Globus pallidus (tissue), 1 donor: ENCODE data around the gene MBP.

Experiments
- DNase-seq: peaks from one replicate; pipeline ENCODE4 v3.0.0-alpha.2; 2015; ENCODE audit warnings: low spot score

The MBP gene

GRCh38 chr18:77132369-77133050, at the start of gene MBP:
Gene MBP (minus strand): TSS chr18:77132783. CDS start chr18:77105261, 27,522 bp downstream.
- no peak for DNase-seq

DNA sequence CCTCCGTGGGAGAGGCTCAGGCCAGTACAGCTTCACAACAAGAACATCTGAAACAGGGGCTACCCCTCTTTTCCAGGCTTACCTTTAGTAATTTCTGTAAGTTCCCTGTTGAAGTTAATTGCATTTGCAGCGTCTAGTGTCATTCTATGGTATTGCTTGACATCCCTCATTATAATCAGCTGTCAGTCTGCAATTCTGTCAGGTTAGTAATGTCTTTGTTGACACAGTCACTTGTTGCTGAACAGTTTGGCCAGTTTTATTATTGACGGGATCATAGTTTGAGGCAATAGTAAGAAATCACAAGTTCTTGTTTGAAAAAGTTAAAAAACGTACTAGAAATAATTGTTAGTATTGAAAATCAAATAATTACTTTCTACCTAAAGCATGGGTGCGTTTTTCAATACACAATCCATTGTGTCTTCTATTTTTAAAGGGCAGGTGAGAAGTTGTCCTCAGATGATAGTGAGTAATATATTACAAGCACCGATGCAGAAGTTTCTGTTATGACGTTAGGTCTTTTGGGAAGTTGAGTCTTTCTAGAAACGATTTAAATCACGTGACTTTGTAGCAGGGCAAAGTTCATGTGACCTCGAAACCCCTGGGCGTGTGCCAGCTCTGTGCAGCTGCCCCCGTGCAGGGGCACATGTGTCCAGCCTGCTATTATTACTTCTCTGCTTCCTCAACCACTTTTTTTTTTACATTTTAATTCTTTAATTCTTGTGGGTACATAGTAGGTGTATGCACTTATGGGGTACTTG, 49.5 kb upstream of the MBP start:
- no peak for DNase-seq

DNA sequence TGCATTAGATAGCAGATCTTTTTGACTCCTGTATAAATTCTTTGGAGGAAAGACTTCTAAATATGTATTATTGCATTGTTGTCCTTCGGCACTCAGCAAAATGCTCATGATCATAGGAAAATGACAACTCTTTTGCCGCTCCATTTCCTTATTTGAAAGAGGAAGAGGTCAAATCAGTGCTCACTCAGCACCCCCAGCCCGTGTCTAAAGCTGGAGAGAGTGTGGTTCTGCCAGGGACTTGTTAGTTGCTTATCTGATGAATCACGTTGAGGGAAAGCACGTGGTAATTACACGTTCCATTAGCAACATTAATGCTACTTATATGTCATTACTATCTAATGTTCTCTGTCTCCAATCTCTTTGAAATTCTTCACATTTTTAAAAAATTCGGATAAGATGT, 46.0 kb upstream of the MBP start:
- no peak for DNase-seq

GRCh38 chr18:77177009-77177408, 44.4 kb upstream of the MBP start:
- no peak for DNase-seq

DNA sequence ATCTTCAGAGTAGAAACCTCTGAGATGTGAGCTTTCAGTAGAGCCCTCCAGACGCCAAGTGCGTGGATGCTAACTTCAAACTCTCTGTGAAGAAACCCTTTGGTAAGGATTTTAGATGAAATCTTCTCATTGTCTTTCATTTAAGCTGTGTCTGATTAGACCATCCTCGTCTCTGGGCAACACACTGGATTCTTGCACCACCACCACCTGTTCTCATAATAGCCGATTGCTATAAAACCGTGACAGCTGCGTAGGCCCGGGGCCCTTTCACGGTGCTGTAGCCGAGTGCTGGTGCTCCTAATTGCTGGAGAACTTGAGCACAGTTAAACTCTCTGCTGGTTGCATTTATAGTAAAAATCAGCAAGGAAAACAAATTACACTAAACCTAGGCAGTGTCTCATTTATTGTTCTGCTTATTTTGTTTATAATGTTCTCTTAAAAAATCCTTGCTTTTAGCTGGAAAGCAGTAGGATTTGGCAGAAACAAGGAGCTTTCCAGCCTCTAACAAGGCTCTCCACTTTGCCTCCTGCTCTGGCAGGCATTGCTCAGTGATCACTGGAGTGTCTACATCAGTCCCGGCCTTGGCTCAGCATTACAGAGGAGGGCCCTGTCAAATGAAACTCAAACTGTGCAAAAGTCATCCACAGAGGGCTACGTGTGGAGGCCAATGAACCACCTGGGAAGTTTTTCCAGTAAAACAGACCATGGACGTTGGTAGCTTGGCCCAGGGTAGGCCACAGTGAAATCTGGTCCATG, 40.9 kb upstream of the MBP start:
- DNase-seq, result no peak

- no peak for DNase-seq
These were observed 38.4 kb upstream of the MBP start for GRCh38 chr18:77170890-77171410.

GRCh38 chr18:77168811-77169311, 36.3 kb upstream of the MBP start:
- DNase-seq, result no peak

GRCh38 chr18:77167251-77167650, 34.7 kb upstream of the MBP start:
- no peak for DNase-seq

DNA sequence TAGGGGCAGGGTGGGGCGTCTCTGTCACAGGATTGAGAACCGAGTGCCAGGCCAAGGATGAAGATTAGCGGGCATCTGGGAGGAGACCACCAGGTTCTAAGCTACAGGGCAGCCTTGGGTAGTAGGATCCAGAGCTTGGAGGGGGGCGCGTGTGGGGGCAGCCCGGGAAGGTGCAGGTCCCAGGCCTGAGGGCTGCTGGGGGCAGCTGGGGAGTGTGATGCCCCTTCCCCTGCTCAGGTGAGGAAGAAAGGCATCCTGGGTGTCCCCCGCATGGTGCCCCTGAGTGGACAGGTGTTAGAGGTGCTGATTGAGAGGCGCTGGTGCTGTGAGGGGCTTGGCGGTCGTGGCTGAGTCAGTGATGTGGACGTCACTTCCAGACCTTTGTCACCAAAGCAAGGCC, 33.9 kb upstream of the MBP start:
- DNase-seq, result no peak

- DNase-seq, result no peak
These were observed 33.1 kb upstream of the MBP start for GRCh38 chr18:77165503-77166188.

- no peak for DNase-seq
These were observed 32.3 kb upstream of the MBP start for GRCh38 chr18:77164763-77165485.

- no peak for DNase-seq
These were observed 31.4 kb upstream of the MBP start for GRCh38 chr18:77164026-77164425.

DNA sequence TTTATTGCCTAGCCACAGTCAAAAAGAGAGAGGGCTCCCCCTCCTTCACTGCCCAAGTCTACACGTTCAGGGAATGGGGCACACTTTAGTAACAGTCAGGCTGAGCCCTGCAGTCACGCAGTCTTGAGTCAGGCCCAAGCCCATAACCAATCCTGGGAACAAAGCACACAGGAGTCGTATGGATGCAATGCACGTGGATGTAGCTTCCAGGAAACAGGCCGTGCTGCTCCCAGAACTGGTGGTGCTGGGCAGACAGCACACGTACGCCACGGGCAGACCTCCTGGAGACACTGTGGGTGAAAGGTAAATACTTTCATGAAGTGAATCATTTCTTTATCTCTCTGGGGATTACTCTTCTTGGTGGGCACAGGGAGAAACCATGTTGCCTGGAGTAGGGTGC, 30.0 kb upstream of the MBP start:
- no peak for DNase-seq

DNA sequence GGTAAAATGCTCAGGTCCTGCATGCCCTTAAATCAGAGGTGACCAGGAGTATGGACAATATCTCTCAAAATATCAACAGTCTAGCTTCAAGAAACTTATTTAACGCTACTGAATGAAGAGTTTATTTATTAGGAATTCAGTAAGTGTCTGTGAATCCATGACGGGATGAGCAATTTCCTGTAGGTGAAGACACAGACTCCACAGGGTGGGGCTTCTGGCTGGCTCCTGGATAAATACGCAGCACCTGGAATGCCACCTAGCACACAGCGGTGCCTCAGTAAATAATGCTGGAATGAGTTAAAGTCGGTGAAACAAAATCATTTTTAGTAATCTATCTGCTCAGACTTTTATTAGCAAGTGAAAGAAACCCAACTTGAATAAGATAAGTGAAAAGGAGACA, 29.4 kb upstream of the MBP start:
- no peak for DNase-seq

- DNase-seq, result no peak
These were observed 28.8 kb upstream of the MBP start for GRCh38 chr18:77161383-77161782.

DNA sequence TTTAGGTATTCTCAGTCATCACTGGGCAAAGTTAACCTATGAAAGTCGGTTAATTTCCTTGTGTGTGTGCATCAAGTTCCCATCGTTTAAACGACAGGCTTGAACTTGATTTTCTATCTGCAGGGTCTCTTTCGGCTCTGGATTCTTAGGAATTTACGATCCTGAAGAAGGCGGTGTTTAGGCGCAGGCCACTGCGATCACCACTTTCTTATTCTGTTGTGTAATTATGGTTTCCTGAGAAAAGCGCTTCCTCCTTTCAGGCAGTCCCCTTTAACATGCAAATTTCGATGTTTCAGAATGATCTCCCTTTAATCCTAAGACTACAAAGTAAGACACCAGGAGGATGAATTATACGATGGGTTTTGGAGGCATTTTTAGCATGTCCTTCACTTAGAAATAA, 27.9 kb upstream of the MBP start:
- DNase-seq, result no peak

DNA sequence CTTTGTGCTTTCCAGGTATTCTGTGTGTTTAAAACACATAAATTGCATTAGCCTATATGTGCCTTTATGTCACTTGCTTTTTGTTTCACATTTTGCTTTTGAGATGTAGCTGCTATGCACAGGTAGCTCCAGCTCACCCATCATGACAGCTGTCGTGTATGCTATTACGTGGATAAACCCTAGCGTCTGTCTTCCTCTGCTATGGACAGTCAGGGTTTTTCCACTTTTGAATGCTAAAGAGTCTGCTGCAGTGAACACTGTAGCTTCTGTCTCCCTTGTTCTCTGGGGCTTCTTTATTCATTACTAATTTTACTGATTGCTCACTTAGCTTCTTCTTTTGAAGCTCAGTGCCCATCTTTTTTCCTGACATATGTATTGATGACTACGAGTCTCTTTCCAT, 24.7 kb upstream of the MBP start:
- no peak for DNase-seq

DNA sequence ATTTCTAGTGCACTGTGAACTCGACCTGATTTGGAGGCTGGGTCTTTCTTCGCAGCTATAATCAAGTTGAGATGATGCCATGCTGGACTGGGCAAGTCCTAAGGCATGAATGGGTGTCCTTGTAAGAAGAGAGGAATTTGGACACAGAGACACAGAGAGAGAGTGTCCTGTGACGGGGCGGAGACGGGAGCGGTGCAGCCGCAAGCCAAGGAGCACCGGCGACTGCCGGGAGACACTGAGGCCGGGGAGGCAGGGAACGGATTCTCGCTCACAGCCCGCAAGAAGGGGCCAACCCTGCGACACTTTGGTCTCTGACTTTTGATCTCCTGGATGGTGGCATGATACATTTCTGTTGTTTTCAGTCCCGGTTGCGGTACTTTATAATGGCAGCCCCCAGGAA, 22.4 kb upstream of the MBP start:
- no peak for DNase-seq

- no peak for DNase-seq
These were observed 20.8 kb upstream of the MBP start for GRCh38 chr18:77153404-77153803.

DNA sequence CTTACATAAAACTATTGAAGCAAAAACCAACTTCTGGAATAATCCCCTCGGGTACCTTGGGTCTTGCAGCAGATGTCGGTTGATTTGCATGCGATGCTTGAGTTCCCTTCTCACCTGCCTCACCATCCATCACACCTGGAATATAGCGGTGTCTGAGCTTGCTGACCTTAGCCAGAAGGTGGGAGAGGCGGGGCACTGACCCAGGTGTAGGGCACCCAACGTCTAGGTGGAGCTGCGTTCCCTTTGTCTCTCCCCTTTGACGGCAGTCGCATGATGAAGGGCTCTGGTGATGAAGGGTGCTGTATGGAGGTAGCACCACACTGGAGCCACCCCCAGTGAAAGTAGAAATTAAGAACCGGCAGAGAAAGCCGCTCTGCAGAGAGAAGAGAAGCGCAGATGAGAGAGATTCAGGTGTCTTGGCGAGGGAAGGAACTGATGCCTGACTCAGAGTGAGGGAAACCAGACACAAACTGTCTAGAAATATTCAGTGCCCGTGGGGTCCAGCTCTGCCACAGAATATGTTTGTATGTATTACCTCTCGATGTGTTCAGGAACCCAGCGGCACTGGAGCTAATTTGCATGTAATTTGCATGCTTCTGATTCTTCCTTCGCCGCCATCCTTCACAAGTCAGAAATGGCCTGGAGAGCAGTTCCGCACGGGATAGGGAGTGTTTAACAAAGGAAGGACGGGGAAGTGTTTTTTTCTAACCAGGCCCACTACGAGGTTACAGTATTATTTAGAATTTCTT, 19.4 kb upstream of the MBP start:
- no peak for DNase-seq
